Right cardiac atrium (tissue), 5 donors: ENCODE measurements around the gene FGF11. TPM values are rescaled to one million over a fixed set of nuclear protein-coding genes. Genes with fewer than 3 reads are reported as not detected.
"Not testable (repeated sequence)": the region's sequence is repeated elsewhere in the genome, so short reads cannot be mapped to it uniquely, and the experiment has no call there.

Experiments used
- ATAC-seq, 2 donors: fragments of 200-7000 bp; cut with Tn5 transposase; one replicate each; pipeline versions ENCODE4 v1.8.0 to v1.9.1; 2020; ENCODE audit warnings: moderate library complexity in 2 of 2, mild to moderate bottlenecking in 1 of 2
- DNase-seq, 3 donors: peaks; one replicate each; pipeline ENCODE4 v3.0.0-alpha.2; 2020
- H3K27ac ChIP-seq: one replicate; pipeline ENCODE4 v1.5.1; 2013; ENCODE audit warnings: mild to moderate bottlenecking, low read length, control low read depth, moderate library complexity
- H3K27me3 ChIP-seq: one replicate; pipeline ENCODE4 v1.6.1; 2013; ENCODE audit not compliant: control insufficient read depth, insufficient read depth
- H3K4me1 ChIP-seq: one replicate; pipeline ENCODE4 v1.6.1; 2013; ENCODE audit warnings: low read length; ENCODE audit not compliant: control insufficient read depth, insufficient read depth
- H3K4me3 ChIP-seq: one replicate; pipeline ENCODE4 v1.5.1; 2013; ENCODE audit warnings: low read length, control low read depth
- H3K9me3 ChIP-seq: one replicate; pipeline ENCODE4 v1.6.1; 2013; ENCODE audit warnings: low read length; ENCODE audit not compliant: control insufficient read depth
- WGBS: extraction: QIAGEN DNeasy Blood & Tissue Kit; methylation state at CpG from one replicate; pipeline ENCODE4 v1.1.7; 2013; 5-methylcytosine and 5-hydroxymethylcytosine counted together
- intact Hi-C, 4 donors: fragments of 100-400 bp; cut with DNase I; formaldehyde crosslinking; loops; one replicate each; pipeline versions ENCODE4 v1.11.0 to v1.14.0; 2022 to 2023
- polyA plus RNA-seq: library from polyadenylated mRNA; stranded (reverse); fragments of 200-250 nt; gene quantifications from one replicate; pipeline ENCODE4 v1.2.3, GENCODE V29; 2013
- total RNA-seq, 4 donors: library from RNA; stranded (reverse); fragmentation: NEBNext Ultra II Directional; extraction: Animal tissue kit (Norgen Biotek cat#: 25700); gene quantifications; one replicate each; pipeline ENCODE4 v1.2.1, GENCODE V29; 2021
- donor health status: healthy with polysubstance abuse.
- donor health status: DM: no; HTN: yes; CAD: no.
- donor health status: DM: no; HTN: no; CAD: no.
- donor health status: DM: no; HTN: yes; CAD: no; lungs with severe emphysema.
- donor health status: DM: yes; HTN: yes; CAD: no.

FGF11 gene
- total and polyA plus RNA-seq, 5 donors, result 13.9 to 34.8 (median 27.2) TPM

DNA sequence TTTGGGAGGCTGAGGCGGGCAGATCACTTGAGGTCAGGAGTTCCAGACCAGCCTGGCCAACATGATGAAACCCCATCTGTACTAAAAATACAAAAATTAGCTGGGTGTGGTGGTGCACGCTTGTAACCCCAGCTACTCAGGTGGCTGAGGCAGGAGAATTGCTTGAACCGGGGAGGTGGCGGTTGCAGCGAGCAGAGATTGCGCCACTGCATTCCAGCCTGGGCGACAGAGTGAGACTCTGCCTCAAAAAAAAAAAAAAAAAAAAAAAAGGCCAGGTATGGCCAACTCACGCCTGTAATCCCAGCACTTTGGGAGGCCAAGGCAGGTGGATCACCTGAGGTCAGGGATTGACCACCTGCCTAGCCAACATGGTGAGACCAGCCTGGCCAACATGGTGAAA lies 35.5 kb downstream of the FGF11 start:
- peak overlapping the region; percentile 18 for H3K27ac ChIP-seq
- intact Hi-C loops, result loop anchor here in 2 of 4 donors (5.0 kb wide), 1 partner anchor 37 kb away; the partner anchor contains the start of genes FGF11 (in 2 of the 2) and TMEM102 (in 2 of the 2)
- peaks cover 25% of the 10 kb centered on the region for H3K4me1 ChIP-seq

DNA sequence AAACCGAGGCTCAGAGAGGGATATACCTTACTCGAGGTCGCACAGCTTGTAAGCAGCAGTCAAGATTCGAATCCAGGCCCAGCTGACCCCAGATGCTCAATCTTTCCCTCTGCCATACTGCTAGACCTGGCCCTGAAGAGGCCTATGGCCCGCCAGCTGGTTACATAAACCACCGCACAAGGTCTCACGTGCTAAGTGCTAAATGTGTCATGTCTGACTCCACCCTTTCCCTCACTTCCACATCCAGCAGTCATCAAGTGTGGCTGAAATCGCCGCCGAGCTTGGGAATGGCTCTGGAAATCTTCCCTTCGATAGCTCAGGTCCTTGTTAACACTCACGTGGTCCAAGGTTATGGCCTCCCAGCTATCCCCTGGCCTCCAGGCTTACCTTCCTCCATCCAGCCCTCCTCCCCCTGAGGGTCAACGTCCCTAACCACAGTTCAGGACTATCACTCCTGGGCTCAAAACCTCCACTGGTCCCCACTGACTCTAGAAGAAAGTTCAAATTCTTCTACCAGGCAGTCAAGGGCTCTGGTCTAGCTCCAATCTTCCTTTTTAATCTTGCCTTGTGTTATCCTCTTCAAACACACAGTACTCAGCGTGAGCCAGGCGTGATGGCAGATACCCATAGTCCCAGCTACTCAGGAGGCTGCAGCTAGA lies 36.6 kb downstream of the FGF11 start:
- Histone ChIP-seq H3K4me1 (peaks cover 22% of the 10 kb centered on the region), H3K27me3 (no peaks in the 10 kb centered on the region), H3K27ac (peak overlapping the region; percentile 73), H3K4me3 (no peak overlapping the region), H3K9me3 (no peaks in the 10 kb centered on the region)
- DNase-seq (peak; percentile 70 to 82 (median 79)), ATAC-seq (peak; percentile 45 to 57)
- WGBS, result 45% methylated on average over 15 of the region's 15 CpGs
- intact Hi-C loops, result loop anchor here in 2 of 4 donors (5.0 kb wide), 1 partner anchor 39 kb away; the partner anchor contains the start of genes FGF11 (in 2 of the 2) and TMEM102 (in 2 of the 2)

More for the DNA sequence above, 35.5 kb downstream of the FGF11 start:
- not testable (repeated sequence) for DNase-seq, ATAC-seq, H3K27me3 ChIP-seq, H3K9me3 ChIP-seq, H3K4me3 ChIP-seq
- 89% methylated on average over 8 of the region's 8 CpGs for WGBS

DNA sequence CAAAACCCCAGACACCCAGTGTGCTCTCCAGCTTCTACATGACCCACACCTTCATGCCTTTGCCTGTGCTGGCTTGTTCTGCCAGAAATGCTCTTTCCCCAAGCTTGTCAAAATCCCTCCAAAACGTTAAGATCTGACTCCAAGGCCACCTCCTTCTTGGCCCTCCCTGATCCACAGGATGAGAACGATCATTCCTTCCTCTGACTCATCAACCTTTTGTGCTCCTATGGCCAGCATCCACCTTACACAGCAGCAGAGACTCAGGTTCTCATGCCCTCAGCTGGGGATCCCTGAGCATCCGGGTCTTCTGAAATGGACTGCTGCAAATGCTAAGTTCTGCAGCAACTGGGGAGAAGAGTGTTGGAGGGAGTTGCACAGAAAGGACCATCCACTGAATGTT lies 37.2 kb downstream of the FGF11 start:
- Histone ChIP-seq H3K9me3 (no peaks in the 10 kb centered on the region), H3K27me3 (no peaks in the 10 kb centered on the region), H3K4me3 (no peak overlapping the region), H3K4me1 (peaks cover 21% of the 10 kb centered on the region), H3K27ac (peak overlapping the region; percentile 73)
- intact Hi-C loops, result loop anchor here in 2 of 4 donors (5.0 kb wide), 1 partner anchor 39 kb away; the partner anchor contains the start of genes FGF11 (in 2 of the 2) and TMEM102 (in 2 of the 2)
- DNase-seq (peak; percentile 1 to 10 (median 2)), ATAC-seq (no peak)
- 34% methylated on average over 3 of the region's 3 CpGs for WGBS

DNA sequence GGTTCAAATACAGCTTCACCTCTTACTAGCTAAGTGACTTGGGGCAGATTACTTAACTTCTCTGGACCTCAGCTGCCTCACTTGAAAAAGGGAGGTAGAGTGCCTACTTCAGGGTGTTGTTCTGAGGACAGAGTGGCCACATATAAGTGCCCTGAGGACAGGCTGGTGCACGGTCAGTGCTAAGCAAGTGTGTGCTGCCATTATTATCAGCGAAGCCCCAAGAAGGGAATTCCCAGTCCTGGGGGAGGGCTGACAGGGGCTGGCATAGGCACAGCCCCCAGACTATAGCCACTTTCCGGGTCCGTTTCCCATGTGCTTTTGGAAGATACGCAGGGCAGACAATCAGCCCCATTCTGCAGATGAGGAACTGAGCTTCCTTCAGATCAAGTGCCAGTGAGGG lies 37.6 kb downstream of the FGF11 start:
- intact Hi-C loops, result loop anchor here in 2 of 4 donors (5.0 kb wide), 1 partner anchor 40 kb away; the partner anchor contains the start of genes FGF11 (in 2 of the 2) and TMEM102 (in 2 of the 2)
- H3K27ac ChIP-seq, result peak overlapping the region; percentile 73
- ATAC-seq, result no peak
- WGBS, result 75% methylated on average over 5 of the region's 5 CpGs
- peaks cover 18% of the 10 kb centered on the region for H3K4me1 ChIP-seq
- peak in 2 of 3 donors; percentile 6 to 35 for DNase-seq
- no peak overlapping the region for H3K4me3 ChIP-seq
- no peaks in the 10 kb centered on the region for H3K9me3 ChIP-seq
- H3K27me3 ChIP-seq, result no peaks in the 10 kb centered on the region

DNA sequence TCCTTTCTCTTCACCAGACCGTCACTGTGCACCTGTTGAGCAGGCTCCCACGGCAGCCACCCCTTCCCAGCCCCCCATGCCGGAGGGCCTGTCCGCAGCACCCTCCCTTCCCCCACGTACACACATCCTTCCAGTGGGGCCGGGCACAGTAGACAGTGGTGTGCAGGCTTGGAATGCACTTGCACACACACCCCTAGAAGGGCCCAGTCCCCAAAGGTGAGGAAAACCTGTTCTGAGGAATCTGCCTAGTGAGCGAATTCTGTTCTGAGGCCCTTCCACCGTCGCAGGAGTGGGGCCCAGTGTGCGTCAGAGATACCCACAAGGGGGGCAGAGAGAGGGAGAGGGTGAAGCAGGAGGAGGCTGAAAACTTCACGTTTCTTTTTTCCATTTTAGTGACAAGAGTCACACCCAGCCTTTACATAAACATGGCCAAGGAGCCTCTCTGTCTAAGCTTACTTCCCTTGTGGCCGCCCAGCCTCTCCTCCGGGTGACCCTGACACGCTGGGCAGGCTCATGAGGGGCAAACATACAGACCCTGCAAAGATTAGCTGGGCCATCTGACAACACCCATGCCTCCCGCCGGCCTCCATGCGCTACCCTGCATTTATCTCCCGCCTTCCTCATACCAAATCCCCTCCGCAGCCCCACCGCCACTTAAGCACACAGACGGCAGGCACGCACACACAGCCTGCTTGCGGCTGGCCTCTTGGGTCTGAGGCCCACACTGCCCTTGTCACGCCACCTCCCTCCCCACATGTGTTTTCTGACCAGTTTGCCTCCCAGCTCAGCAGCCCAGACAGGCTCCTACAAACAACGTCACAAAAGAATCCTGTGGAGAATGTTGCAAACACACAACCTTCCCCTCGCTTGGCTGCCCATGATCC lies 38.3 kb downstream of the FGF11 start:
- WGBS, result 13% methylated on average over 26 of the region's 26 CpGs
- Histone ChIP-seq H3K4me1 (peaks cover 18% of the 10 kb centered on the region), H3K27me3 (no peaks in the 10 kb centered on the region), H3K9me3 (no peaks in the 10 kb centered on the region), H3K4me3 (peak overlapping the region; percentile 98), H3K27ac (peak overlapping the region; percentile 86)
- intact Hi-C loops, result loop anchor here in 2 of 4 donors (5.0 kb wide), 1 partner anchor 40 kb away; the partner anchor contains the start of genes FGF11 (in 2 of the 2) and TMEM102 (in 2 of the 2)
- peak; percentile 55 to 85 (median 81) for DNase-seq
- peak; percentile 19 to 38 for ATAC-seq

DNA sequence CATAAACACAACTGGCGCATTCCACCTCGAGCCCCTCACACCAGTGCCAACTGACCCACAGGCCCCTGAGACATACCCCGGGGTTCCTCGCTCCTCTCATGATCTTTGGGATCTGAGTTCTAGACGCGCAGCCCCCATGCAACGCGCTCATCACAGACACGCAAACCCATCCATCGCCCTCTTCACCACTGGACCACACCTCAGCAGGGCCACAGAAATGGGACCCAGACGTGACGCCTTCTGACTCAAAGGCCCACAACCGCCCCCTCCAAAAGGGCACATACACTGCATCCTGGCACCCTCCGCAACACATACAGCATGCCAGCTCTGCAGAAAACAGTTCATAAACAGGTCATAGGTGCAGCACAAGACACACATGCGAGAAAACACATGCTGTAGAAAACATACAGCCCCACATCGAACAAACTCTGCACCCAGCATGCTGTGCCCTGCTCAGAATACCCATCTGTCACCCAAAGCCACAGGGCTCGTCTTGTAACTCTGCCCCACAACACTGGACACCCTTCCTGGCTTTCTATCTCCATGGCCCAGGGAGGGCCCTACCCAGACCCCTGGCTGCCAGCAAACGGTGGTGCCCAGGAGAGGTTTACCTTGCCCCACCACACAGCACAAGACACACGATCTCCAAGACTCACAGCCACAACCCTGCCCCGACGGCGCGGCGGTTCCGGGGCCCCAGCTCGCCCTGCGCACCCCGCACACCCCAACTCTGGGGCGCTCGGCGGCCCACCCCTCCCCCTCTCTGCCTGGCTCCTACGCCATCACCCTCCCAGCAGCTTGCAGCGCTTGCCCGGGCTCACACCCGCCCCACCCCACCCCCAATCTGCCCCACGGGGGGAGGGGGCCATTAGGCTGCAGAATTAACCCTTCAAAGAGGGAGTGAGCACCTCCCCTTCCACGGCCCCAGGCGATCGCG lies 39.2 kb downstream of the FGF11 start:
- ATAC-seq (peak; percentile 10 to 35), DNase-seq (peak; percentile 61 to 91 (median 87))
- Histone ChIP-seq H3K4me3 (peak overlapping the region; percentile 98), H3K9me3 (no peaks in the 10 kb centered on the region), H3K4me1 (peaks cover 18% of the 10 kb centered on the region), H3K27me3 (no peaks in the 10 kb centered on the region), H3K27ac (peak overlapping the region; percentile 86)
- 11% methylated on average over 40 of the region's 40 CpGs for WGBS
- intact Hi-C loops, result loop anchor here in 2 of 4 donors (5.0 kb wide), 1 partner anchor 41 kb away; the partner anchor contains the start of genes FGF11 (in 2 of the 2) and TMEM102 (in 2 of the 2)

DNA sequence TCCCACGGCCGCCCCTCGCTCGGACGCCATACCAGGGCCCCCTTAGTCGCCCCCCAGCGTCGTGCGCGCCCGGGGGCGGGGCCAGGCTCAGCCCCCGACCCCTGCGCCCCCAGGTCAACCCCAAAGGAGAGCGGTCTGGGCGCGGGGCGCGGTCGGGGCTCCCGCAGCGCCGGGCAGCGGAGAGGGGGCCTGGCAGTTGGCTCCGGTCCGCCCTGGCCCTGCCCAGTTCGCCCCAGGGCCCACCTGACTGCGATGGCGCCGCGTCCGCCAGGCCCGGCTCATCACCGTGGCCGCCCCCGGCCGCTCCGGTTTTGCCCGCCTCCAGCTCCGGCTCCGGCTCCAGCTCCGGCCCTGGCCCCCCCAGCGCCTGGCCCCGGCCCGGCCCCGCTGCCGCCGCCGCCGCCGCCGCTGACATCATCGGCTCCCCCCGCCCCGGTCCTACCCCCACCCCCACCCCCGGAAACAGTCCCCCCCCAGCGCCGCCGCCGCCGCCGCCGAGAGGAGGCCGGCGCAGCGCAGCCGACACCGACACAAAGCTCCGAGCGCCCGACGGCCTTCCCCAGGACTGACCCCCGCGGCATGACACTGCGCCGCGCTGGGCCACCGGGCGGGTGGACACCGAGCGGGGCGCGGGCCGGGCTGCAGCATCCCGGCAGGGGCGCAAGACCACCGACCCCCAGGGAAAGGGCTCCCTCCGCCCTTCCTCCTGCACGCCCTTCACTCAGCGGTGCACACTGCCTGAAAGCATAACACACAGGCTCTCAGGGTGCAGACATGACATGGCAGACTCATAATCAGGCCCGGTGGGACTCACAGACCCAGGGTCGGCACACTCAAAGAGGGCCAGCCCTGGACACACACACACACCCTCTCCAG lies 40.1 kb downstream of the FGF11 start, which contains the start of gene ZBTB4:
Gene ZBTB4 (minus strand): TSS at position 419 of the 876 bp plus-strand sequence. CDS start 12,830 bp downstream, outside the sequence.
- peak in 1 of 2 donors; percentile 1 for ATAC-seq

DNA sequence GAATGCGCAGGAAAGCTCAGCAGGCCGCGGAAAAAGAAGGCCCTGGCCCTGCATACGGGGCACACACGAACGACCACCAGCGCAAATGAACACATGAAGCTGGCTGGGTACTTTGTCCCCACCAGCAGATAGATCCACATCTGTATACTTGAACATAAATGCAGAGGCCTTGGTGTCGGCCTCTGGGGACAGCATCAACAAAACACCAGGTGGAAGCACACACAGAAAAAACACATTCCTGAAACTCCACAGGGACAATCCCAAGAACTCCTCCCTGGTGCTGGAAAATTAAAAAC lies 40.7 kb downstream of the FGF11 start:
- Histone ChIP-seq H3K9me3 (no peaks in the 10 kb centered on the region), H3K4me3 (peak overlapping the region; percentile 98), H3K27ac (peak overlapping the region; percentile 93), H3K27me3 (no peaks in the 10 kb centered on the region), H3K4me1 (peaks cover 15% of the 10 kb centered on the region)
- WGBS, result 5% methylated on average over 8 of the region's 8 CpGs
- intact Hi-C loops, result loop anchor here in 1 of 4 donors (5.0 kb wide), 1 partner anchor 133 kb away; no protein-coding TSS in a partner anchor
- DNase-seq (no peak), ATAC-seq (no peak)

More for the DNA sequence above, 40.1 kb downstream of the FGF11 start, which contains the start of gene ZBTB4:
- Histone ChIP-seq H3K4me3 (peak within 1 kb of the TSS; percentile 98), H3K27ac (peak within 1 kb of the TSS; percentile 93), H3K27me3 (no peaks in the 10 kb centered on the region), H3K4me1 (peaks cover 15% of the 10 kb centered on the region), H3K9me3 (no peaks in the 10 kb centered on the region)
- WGBS, result under 1% methylated on average over 92 of the region's 92 CpGs
- DNase-seq, result peak; percentile 66 to 89 (median 89)
- intact Hi-C loops, result loop anchor here in 3 of 4 donors (5.0 kb wide), 2 partner anchors 42 to 132 kb away; partner anchors contain the start of genes FGF11 (in 2 of the 3) and TMEM102 (in 2 of the 3)

DNA sequence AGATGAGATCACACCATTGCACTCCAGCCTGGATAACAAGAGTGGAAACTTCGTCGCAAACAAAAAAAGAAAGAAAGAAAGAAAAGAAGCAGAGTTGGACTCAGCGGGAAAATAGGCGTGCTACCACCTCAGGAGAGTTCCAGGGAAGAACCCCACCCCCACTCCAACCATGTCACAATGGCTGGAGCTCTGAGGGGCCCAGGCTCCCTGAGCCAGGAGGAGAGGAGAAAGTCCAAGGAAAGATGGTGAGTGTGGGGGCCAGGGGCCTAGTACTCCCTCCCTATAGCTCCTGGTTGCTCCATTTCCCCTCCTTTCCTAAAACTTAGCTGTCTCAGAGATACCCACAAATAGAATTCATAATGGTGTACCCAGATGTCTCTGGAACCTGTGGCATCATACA lies 42.0 kb downstream of the FGF11 start, which contains the start of gene SLC35G6:
Gene SLC35G6 (plus strand): TSS at position 172 of the 400 bp plus-strand sequence. CDS start 71 bp downstream, at position 243.
- not testable (repeated sequence) for H3K27me3 ChIP-seq, ATAC-seq, H3K9me3 ChIP-seq, H3K4me3 ChIP-seq
- Histone ChIP-seq H3K4me1 (peaks cover 13% of the 10 kb centered on the region), H3K27ac (peak within 1 kb of the TSS; percentile 93)
- peak in 1 of 3 donors; percentile 9 for DNase-seq
- intact Hi-C loops, result loop anchor here in 1 of 4 donors (5.0 kb wide), 1 partner anchor 134 kb away; no protein-coding TSS in a partner anchor
- 96% methylated on average over 4 of the region's 4 CpGs for WGBS
